NT2/D1 (cell line): ENCODE data around the gene CLASP1.

Experiments
- DNase-seq: peaks from one replicate; pipeline ENCODE4 v3.0.0-alpha.2; 2011; ENCODE audit warnings: low read depth, low spot score
- H3K27me3 ChIP-seq: 2 replicates; pipeline ENCODE4 v1.6.0; 2011; ENCODE audit warnings: mild to moderate bottlenecking; ENCODE audit not compliant: insufficient read length, insufficient read depth
- H3K36me3 ChIP-seq: 2 replicates; pipeline ENCODE4 v1.6.1; 2011; ENCODE audit warnings: mild to moderate bottlenecking, low read length, mixed read lengths; ENCODE audit not compliant: insufficient read depth, insufficient read length
- H3K4me1 ChIP-seq: 2 replicates; pipeline ENCODE4 v1.5.1; 2011; ENCODE audit not compliant: insufficient read depth, insufficient read length
- H3K4me3 ChIP-seq: 2 replicates; pipeline ENCODE4 v1.5.1; 2011; ENCODE audit warnings: low read depth; ENCODE audit not compliant: insufficient read length
- H3K9ac ChIP-seq: 2 replicates; pipeline ENCODE4 v1.6.0; 2011; ENCODE audit warnings: low read depth; ENCODE audit not compliant: insufficient read length
- H3K9me3 ChIP-seq: 2 replicates; pipeline ENCODE4 v1.5.1; 2011; ENCODE audit warnings: mild to moderate bottlenecking, low read length; ENCODE audit not compliant: insufficient read depth
- SUZ12 ChIP-seq: IDR thresholded peaks from 2 replicates; pipeline ENCODE4 v1.6.1; 2011; ENCODE audit not compliant: insufficient read length, insufficient read depth; ENCODE audit errors: extremely low read depth
- YY1 ChIP-seq: IDR thresholded peaks from 2 replicates; pipeline ENCODE4 v1.6.1; 2011; ENCODE audit not compliant: insufficient read length, insufficient read depth
- ZNF274 ChIP-seq: IDR thresholded peaks from 2 replicates; pipeline ENCODE4 v1.6.1; 2011; ENCODE audit warnings: mild to moderate bottlenecking, low read depth, low read length

Gene CLASP1

DNA sequence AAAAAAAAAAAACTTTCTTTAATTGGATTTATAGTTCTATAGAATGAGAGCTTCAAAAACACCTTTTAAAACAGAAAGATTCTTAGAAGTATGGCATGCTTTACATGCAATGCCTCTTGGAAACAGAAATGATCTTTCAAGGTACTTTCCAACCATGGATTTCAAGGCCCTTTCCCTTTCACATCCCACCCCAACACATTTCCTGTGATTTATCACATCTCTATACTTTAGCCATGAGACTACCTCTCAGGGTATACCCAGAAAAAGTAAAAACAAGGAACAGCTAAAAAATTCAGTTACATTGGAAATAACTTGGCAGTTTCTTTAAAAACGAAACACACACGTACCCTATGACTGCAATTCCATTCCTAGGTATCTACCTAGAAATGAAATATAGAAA lies 103.3 kb downstream of the CLASP1 start:
- Histone ChIP-seq H3K36me3 (no peaks in the 10 kb centered on the region), H3K27me3 (no peaks in the 10 kb centered on the region), H3K9me3 (peaks cover 15% of the 10 kb centered on the region), H3K9ac (no peak overlapping the region), H3K4me1 (no peaks in the 10 kb centered on the region), H3K4me3 (no peak overlapping the region)
- no peak for DNase-seq
- no peak for TF ChIP-seq YY1
- TF ChIP-seq ZNF274, result no peak
- TF ChIP-seq SUZ12, result no peak

DNA sequence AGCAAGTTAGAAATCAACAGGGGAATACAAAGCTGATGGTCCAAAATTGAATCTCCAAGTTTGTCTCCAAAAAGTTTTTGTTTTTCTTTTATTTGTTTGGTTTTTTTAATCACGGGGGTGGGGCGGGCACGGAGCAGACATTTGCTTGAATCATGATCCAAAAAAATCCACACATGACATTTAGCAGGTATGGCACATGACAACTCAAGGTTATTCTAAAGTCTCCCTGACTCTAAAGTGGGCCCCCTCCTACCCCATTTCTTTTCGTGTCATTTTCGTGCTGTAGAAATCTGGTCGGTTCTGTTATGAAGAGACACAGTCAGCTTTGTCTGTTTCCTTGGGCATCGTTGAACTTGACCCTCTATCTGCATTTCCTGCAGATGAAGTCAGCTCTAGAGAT lies 104.0 kb downstream of the CLASP1 start:
- TF ChIP-seq ZNF274, result no peak
- no peak for TF ChIP-seq SUZ12
- TF ChIP-seq YY1, result no peak
- peaks cover 12% of the 10 kb centered on the region for H3K9me3 ChIP-seq

DNA sequence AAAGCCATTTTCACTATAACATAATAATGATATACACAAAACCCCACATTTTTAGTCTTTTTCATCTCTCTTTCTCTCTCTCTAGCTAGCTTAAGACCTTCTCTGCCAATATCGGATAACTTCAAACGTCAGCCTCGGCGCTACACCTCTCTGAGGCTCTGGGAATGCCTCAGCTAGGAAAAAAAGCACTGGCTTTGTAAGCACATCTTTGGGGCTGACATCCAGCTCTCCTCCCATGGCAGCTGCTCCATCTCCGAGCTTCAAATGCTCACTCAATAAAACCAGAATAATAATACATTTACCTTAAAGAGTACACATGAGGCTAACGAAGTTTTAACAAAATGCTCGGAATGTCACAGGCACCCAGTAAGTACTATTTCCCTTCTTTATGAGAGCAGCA lies 107.8 kb downstream of the CLASP1 start:
- no peak for TF ChIP-seq YY1
- TF ChIP-seq ZNF274, result no peak
- TF ChIP-seq SUZ12, result no peak
- DNase-seq, result no peak
- no peak overlapping the region for H3K9ac ChIP-seq
- no peaks in the 10 kb centered on the region for H3K4me1 ChIP-seq
- H3K27me3 ChIP-seq, result no peaks in the 10 kb centered on the region
- H3K9me3 ChIP-seq, result no peaks in the 10 kb centered on the region
- no peak overlapping the region for H3K4me3 ChIP-seq
- H3K36me3 ChIP-seq, result peaks cover 2% of the 10 kb centered on the region

More for the DNA sequence above, 104.0 kb downstream of the CLASP1 start:
- H3K27me3 ChIP-seq, result no peaks in the 10 kb centered on the region
- H3K36me3 ChIP-seq, result no peaks in the 10 kb centered on the region
- no peaks in the 10 kb centered on the region for H3K4me1 ChIP-seq
- H3K4me3 ChIP-seq, result no peak overlapping the region
- H3K9ac ChIP-seq, result no peak overlapping the region
- no peak for DNase-seq

DNA sequence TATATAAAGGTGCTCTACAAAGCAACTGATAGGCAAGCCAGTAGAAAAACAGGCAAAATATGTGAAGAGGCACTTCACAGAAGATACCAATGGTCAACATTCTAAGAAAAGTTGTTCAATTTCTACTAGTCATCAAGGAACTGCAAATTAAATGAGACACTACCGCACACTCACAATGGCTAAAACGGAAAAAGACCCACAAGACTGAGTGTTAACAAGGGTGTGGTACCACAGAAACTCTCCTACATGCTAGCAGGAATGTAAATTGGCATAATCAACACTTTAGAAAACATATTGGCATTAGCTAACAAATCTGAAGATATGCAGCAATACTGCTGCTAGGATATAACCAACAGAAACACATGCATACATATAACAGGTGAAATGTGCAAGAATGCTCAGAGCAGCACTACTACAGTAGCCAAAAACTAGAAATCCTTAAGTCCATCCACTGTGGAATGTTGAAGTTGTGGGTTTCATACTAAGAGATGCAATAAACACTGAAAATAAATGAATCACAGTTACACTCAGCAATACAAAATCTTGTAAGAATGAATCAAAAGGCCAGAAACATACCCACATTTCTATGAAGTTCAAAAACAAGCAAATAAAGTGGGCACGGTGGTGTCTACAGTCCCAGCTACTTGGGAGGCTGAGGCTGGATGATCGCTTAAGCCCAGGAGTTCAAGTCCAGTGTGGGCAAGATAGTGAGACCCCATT lies 109.4 kb downstream of the CLASP1 start:
- Histone ChIP-seq H3K4me1 (no peaks in the 10 kb centered on the region), H3K9ac (no peak overlapping the region), H3K27me3 (no peaks in the 10 kb centered on the region), H3K9me3 (no peaks in the 10 kb centered on the region), H3K36me3 (peaks cover 2% of the 10 kb centered on the region), H3K4me3 (no peak overlapping the region)
- TF ChIP-seq YY1 (no peak), SUZ12 (no peak), ZNF274 (no peak)
- no peak for DNase-seq

DNA sequence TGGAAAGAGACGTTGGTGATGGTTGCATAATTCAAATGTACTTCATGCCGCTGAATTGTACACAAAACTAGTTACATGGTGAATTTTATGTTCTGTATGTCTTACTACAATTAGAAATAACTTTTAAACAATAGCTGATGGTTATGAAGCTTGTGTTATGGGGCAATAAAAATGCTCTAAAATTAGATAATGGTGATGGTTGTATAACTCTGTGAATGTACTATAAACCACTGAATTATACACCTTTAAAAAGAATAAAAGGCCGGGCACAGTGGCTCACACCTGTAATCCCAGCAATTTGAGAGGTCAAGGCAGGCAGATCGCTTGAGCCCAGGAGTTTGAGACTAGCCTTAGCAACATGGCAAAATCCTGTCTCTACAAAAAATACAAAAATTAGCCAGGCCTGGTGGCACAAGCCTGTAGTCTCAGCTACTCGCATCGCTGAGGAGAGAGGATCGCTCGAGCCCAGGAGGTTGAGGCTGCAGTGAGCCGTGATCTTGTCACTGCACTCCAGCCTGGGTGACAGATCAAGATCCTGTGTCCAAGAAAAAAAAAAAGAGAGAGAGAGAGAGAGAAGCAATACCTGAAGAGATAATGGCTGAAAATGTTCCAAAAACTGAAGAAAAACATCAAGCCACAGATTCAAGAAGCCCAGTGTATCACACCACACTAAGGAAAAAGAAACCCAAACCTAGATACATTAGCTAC lies 112.3 kb downstream of the CLASP1 start:
- Histone ChIP-seq H3K4me1 (peaks cover 4% of the 10 kb centered on the region), H3K9me3 (no peaks in the 10 kb centered on the region), H3K36me3 (peaks cover 12% of the 10 kb centered on the region), H3K27me3 (no peaks in the 10 kb centered on the region), H3K9ac (no peak overlapping the region), H3K4me3 (no peak overlapping the region)
- TF ChIP-seq ZNF274 (no peak), YY1 (no peak), SUZ12 (no peak)
- no peak for DNase-seq

DNA sequence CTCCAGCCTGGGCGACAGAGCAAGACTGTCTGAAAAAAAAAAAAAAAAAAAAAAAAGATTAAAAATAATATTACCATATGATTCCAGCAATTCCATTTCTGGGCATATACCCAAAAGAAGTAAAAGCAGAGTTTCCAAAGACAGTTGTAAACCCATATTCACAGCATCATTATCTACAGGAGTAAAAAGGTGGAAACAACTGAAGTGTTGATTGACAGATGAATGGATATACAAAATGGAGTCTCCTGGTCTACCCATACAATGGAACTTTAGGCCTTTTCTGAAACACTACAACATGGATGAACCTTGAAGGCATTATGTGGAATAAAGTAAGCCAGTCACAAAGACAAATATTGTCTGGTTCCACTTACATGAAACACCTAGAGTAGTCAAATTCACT lies 112.9 kb downstream of the CLASP1 start:
- H3K4me3 ChIP-seq, result no peak overlapping the region
- H3K9me3 ChIP-seq, result no peaks in the 10 kb centered on the region
- peaks cover 12% of the 10 kb centered on the region for H3K36me3 ChIP-seq
- H3K27me3 ChIP-seq, result no peaks in the 10 kb centered on the region
- H3K9ac ChIP-seq, result no peak overlapping the region
- DNase-seq, result no peak
- peaks cover 4% of the 10 kb centered on the region for H3K4me1 ChIP-seq
- TF ChIP-seq SUZ12, result no peak
- TF ChIP-seq YY1, result no peak
- TF ChIP-seq ZNF274, result no peak

DNA sequence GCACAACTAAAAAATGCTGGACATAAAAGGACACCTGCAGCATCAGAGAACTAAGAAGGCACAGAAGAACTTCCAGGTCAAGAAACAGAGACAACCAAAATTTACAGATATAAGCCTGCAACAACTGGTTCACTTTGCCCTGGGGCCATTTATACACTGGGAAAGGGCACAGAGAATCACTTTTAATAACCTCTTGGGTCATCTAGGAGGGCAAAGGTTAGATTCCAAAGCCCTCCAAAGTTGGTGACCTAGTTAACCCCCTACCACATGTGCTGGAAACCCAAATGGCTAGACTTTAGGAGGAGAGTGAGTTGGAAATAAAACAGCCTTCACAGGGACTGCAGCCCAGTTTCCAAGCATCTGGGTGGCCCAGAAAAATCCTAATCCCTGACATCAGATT lies 115.3 kb downstream of the CLASP1 start:
- no peak overlapping the region for H3K9ac ChIP-seq
- no peak overlapping the region for H3K4me3 ChIP-seq
- H3K9me3 ChIP-seq, result no peaks in the 10 kb centered on the region

More for the DNA sequence above, 115.3 kb downstream of the CLASP1 start:
- peaks cover 4% of the 10 kb centered on the region for H3K4me1 ChIP-seq
- peaks cover 12% of the 10 kb centered on the region for H3K36me3 ChIP-seq
- TF ChIP-seq YY1 (no peak), SUZ12 (no peak), ZNF274 (no peak)
- no peak for DNase-seq
- H3K27me3 ChIP-seq, result no peaks in the 10 kb centered on the region
